Measurements from ENCODE around the gene ZNF439.
"Not testable (repeated sequence)": the region's sequence is repeated elsewhere in the genome, so short reads cannot be mapped to it uniquely, and the experiment has no call there.

Gene ZNF439

GRCh38 chr19:11848594-11849469 lies at the start of gene ZNF439:
Gene ZNF439, plus strand, starts transcription at chr19:11848726. Its CDS starts 142 bp downstream, at chr19:11848868.
- peak; percentile 1 for DNase-seq (ENCODE audit: low read depth, low spot score)

- no peak for DNase-seq (ENCODE audit: low read depth, low spot score)
These were observed 42.0 kb upstream of the ZNF439 start for GRCh38 chr19:11806354-11807098.

- DNase-seq (ENCODE audit: low read depth, low spot score) = no peak
These were observed 41.5 kb upstream of the ZNF439 start for GRCh38 chr19:11807099-11807380.

GRCh38 chr19:11813703-11814028 lies 34.9 kb upstream of the ZNF439 start:
- no peak for DNase-seq (ENCODE audit: low read depth, low spot score)

- peak; percentile 97 for DNase-seq (ENCODE audit: low read depth, low spot score)
These were observed 34.4 kb upstream of the ZNF439 start, which contains the start of gene ZNF440 for GRCh38 chr19:11814029-11814699. Gene ZNF440, plus strand, starts transcription at chr19:11814273. Its CDS starts 175 bp downstream, at chr19:11814448.

GRCh38 chr19:11814700-11815035 lies 33.9 kb upstream of the ZNF439 start:
- DNase-seq (ENCODE audit: low read depth, low spot score) = peak; percentile 42

GRCh38 chr19:11821474-11822109 lies 26.9 kb upstream of the ZNF439 start:
- no peak for DNase-seq (ENCODE audit: low read depth, low spot score)

GRCh38 chr19:11828957-11829876 lies 19.3 kb upstream of the ZNF439 start:
- not testable (repeated sequence) for DNase-seq (ENCODE audit: low read depth, low spot score)

GRCh38 chr19:11832253-11832912 lies 16.1 kb upstream of the ZNF439 start:
- no peak for DNase-seq (ENCODE audit: low read depth, low spot score)

- DNase-seq (ENCODE audit: low read depth, low spot score) = no peak
These were observed 15.0 kb upstream of the ZNF439 start for GRCh38 chr19:11833541-11833940.

GRCh38 chr19:11835626-11836066 lies 12.9 kb upstream of the ZNF439 start:
- DNase-seq (ENCODE audit: low read depth, low spot score) = not testable (repeated sequence)

GRCh38 chr19:11843722-11844121 lies 4.8 kb upstream of the ZNF439 start:
- no peak for DNase-seq (ENCODE audit: low read depth, low spot score)

GRCh38 chr19:11847615-11848014 lies 911 bp upstream of the ZNF439 start:
- peak; percentile 41 for DNase-seq (ENCODE audit: low read depth, low spot score)

- no peak for DNase-seq (ENCODE audit: low read depth, low spot score)
These were observed 329 bp upstream of the ZNF439 start for GRCh38 chr19:11848200-11848593.

- not testable (repeated sequence) for DNase-seq (ENCODE audit: low read depth, low spot score)
These were observed 1.8 kb downstream of the ZNF439 start for GRCh38 chr19:11850289-11850688.

- no peak for DNase-seq (ENCODE audit: low read depth, low spot score)
These were observed 4.8 kb downstream of the ZNF439 start for GRCh38 chr19:11853358-11853757.

- no peak for DNase-seq (ENCODE audit: low read depth, low spot score)
These were observed 8.2 kb downstream of the ZNF439 start for GRCh38 chr19:11856596-11857250.

GRCh38 chr19:11860721-11861120 lies 12.2 kb downstream of the ZNF439 start:
- no peak for DNase-seq (ENCODE audit: low read depth, low spot score)

GRCh38 chr19:11861301-11861700 lies 12.8 kb downstream of the ZNF439 start:
- no peak for DNase-seq (ENCODE audit: low read depth, low spot score)

- DNase-seq (ENCODE audit: low read depth, low spot score) = not testable (repeated sequence)
These were observed 19.2 kb downstream of the ZNF439 start for GRCh38 chr19:11867766-11868165.

Data from ELF-1 (cell line).